Ishikawa (cell line): ENCODE results near the gene MVK.

ENCODE experiments used
- CEBPB ChIP-seq: IDR thresholded peaks from 2 replicates; pipeline ENCODE4 v1.6.1; 2012
- CREB1 ChIP-seq: IDR thresholded peaks from 2 replicates; pipeline ENCODE4 v1.6.1; 2012; ENCODE audit warnings: low read depth
- EGR1 ChIP-seq: IDR thresholded peaks from 2 replicates; pipeline ENCODE4 v1.6.1; 2012
- EP300 ChIP-seq: IDR thresholded peaks from 2 replicates; pipeline ENCODE4 v1.6.1; 2012; ENCODE audit warnings: borderline replicate concordance
- FOXM1 ChIP-seq: IDR thresholded peaks from 2 replicates; pipeline ENCODE4 v1.6.1; 2012; ENCODE audit warnings: low read depth, borderline replicate concordance
- MAX ChIP-seq: IDR thresholded peaks from 2 replicates; pipeline ENCODE4 v1.6.1; 2012
- NFIC ChIP-seq: IDR thresholded peaks from 2 replicates; pipeline ENCODE4 v1.6.1; 2012
- RAD21 ChIP-seq: IDR thresholded peaks from 2 replicates; pipeline ENCODE4 v1.6.1; 2012; ENCODE audit warnings: low read depth
- REST ChIP-seq: IDR thresholded peaks from 2 replicates; pipeline ENCODE4 v1.6.1; 2012; ENCODE audit warnings: low read depth, mild to moderate bottlenecking
- TAF1 ChIP-seq: IDR thresholded peaks from 2 replicates; pipeline ENCODE4 v1.6.1; 2012; ENCODE audit warnings: low read depth, mild to moderate bottlenecking
- TCF12 ChIP-seq: IDR thresholded peaks from 2 replicates; pipeline ENCODE4 v1.6.1; 2012; ENCODE audit warnings: low read depth
- TEAD4 ChIP-seq: IDR thresholded peaks from 2 replicates; pipeline ENCODE4 v1.6.1; 2012
- USF1 ChIP-seq: IDR thresholded peaks from 2 replicates; pipeline ENCODE4 v1.6.1; 2012
- YY1 ChIP-seq: IDR thresholded peaks from 2 replicates; pipeline ENCODE4 v1.6.1; 2012; ENCODE audit warnings: low read depth
- ZBTB7A ChIP-seq: IDR thresholded peaks from 2 replicates; pipeline ENCODE4 v1.6.1; 2012; ENCODE audit warnings: low read depth

MVK gene

GRCh38 chr12:109640961-109641360, 67.4 kb downstream of the MVK start:
- TF ChIP-seq TCF12 (no peak), YY1 (no peak)

GRCh38 chr12:109641422-109641821, 67.8 kb downstream of the MVK start:
- no peak for TF ChIP-seq TEAD4
- TF ChIP-seq MAX: no peak
- no peak for TF ChIP-seq TAF1
- TF ChIP-seq YY1: no peak
- no peak for TF ChIP-seq EP300

GRCh38 chr12:109642506-109643132, 69.0 kb downstream of the MVK start:
- TF ChIP-seq EP300 (no peak), YY1 (no peak), EGR1 (no peak), RAD21 (no peak), FOXM1 (no peak), REST (no peak), TEAD4 (no peak), CREB1 (no peak), NFIC (no peak), MAX (no peak), USF1 (no peak), TCF12 (no peak), ZBTB7A (no peak), TAF1 (no peak), CEBPB (no peak)

GRCh38 chr12:109645194-109645593, 71.6 kb downstream of the MVK start:
- TF ChIP-seq REST (no peak), EGR1 (no peak), ZBTB7A (no peak), FOXM1 (no peak), NFIC (no peak), YY1 (no peak), TEAD4 (no peak), CREB1 (no peak), MAX (no peak), TAF1 (no peak), CEBPB (no peak), USF1 (no peak), TCF12 (no peak), RAD21 (no peak), EP300 (no peak)

GRCh38 chr12:109645708-109646107, 72.1 kb downstream of the MVK start:
- no peak for TF ChIP-seq TAF1
